Natural killer cell (primary cell): Measurements from ENCODE around the gene FBXW12. TPM values are rescaled to one million over a fixed set of nuclear protein-coding genes. Genes with fewer than 3 reads are reported as not detected.

Source experiments
- ATAC-seq, 3 donors: fragments of 150-1000 bp in 2 of 3; fragments of 200-7000 bp in 1 of 3; cut with Tn5 transposase; 1 replicate in 1 of 3; 2 replicates in 2 of 3; pipeline ENCODE4 v1.10.0; 2021; ENCODE audit warnings: mild to moderate bottlenecking in 2 of 3, moderate library complexity in 2 of 3
- DNase-seq, 2 donors: peaks; one replicate each; pipeline versions ENCODE4 v3.0.0 to v3.0.0-alpha.2; 2013 to 2021; ENCODE audit warnings: mixed read lengths in 1 of 2
- H3K27ac ChIP-seq: one replicate; pipeline ENCODE4 v1.5.1; 2013; ENCODE audit warnings: mild to moderate bottlenecking, low read length
- H3K27me3 ChIP-seq: one replicate; pipeline ENCODE4 v1.6.1; 2013; ENCODE audit warnings: low read length; ENCODE audit not compliant: control insufficient read depth, insufficient read depth
- H3K36me3 ChIP-seq: one replicate; pipeline ENCODE4 v1.6.1; 2013; ENCODE audit warnings: low read length; ENCODE audit not compliant: control insufficient read depth, insufficient read depth
- H3K4me1 ChIP-seq: one replicate; pipeline ENCODE4 v1.6.1; 2013; ENCODE audit warnings: low read length; ENCODE audit not compliant: control insufficient read depth, insufficient read depth
- H3K4me3 ChIP-seq: one replicate; pipeline ENCODE4 v1.5.1; 2013; ENCODE audit warnings: low read length
- H3K9me3 ChIP-seq: one replicate; pipeline ENCODE4 v1.6.1; 2013; ENCODE audit warnings: low read length; ENCODE audit not compliant: control insufficient read depth, insufficient read depth
- H3K27ac Mint-ChIP-seq, 2 donors: one replicate each; pipeline ENCODE4 v1.8.0; 2022; ENCODE audit warnings: mild to moderate bottlenecking in 2 of 2, mixed read lengths in 2 of 2, moderate library complexity in 1 of 2
- H3K27me3 Mint-ChIP-seq, 2 donors: one replicate each; pipeline ENCODE4 v1.8.0; 2022; ENCODE audit warnings: low read depth in 2 of 2, mixed read lengths in 2 of 2
- H3K36me3 Mint-ChIP-seq: one replicate; pipeline ENCODE4 v1.8.0; 2022; ENCODE audit warnings: mixed read lengths
- H3K4me1 Mint-ChIP-seq, 2 donors: one replicate each; pipeline ENCODE4 v1.8.0; 2022; ENCODE audit warnings: mixed read lengths in 2 of 2
- H3K4me3 Mint-ChIP-seq: one replicate; pipeline ENCODE4 v1.8.0; 2022; ENCODE audit warnings: mild to moderate bottlenecking, moderate library complexity, mixed read lengths
- H3K9me3 Mint-ChIP-seq, 2 donors: one replicate each; pipeline ENCODE4 v1.8.0; 2022; ENCODE audit warnings: mixed read lengths in 2 of 2
- CTCF ChIP-seq: fragments of 200-600 bp; IDR thresholded peaks from one replicate; pipeline ENCODE4 v1.8.0; 2022; ENCODE audit warnings: antibody characterized with exemption
- WGBS: methylation state at CpG from one replicate; pipeline ENCODE4 v1.1.7; 2013; ENCODE audit warnings: missing lambda C conversion rate; ENCODE audit not compliant: insufficient coverage; 5-methylcytosine and 5-hydroxymethylcytosine counted together
- intact Hi-C: fragments of 100-400 bp; cut with micrococcal nuclease; formaldehyde crosslinking; loops from one replicate; pipeline ENCODE4 v1.14.2; 2022
- total RNA-seq, 4 donors: library from RNA; stranded (reverse); fragments of 120-200 nt in 1 of 4; gene quantifications; one replicate each; pipeline versions ENCODE4 v1.2.3 to v1.2.4, GENCODE V29; 2013 to 2022

The FBXW12 gene
- total RNA-seq, 3 donors from 2014 or later (not counting 1 experiment from before 2014, with no cell fraction given) = 0.25 TPM; not detected in 2

GRCh38 chr3:48413086-48413485 is 41.1 kb downstream of the FBXW12 start:
- Mint-ChIP-seq H3K9me3 (no peaks in the 10 kb centered on the region), H3K4me1 (no peaks in the 10 kb centered on the region), H3K4me3 (no peak overlapping the region), H3K36me3 (no peaks in the 10 kb centered on the region), H3K27me3 (no peaks in the 10 kb centered on the region), H3K27ac (no peak overlapping the region)
- H3K4me1 ChIP-seq = no peaks in the 10 kb centered on the region
- intact Hi-C loops = no loop called here
- no peak overlapping the region for H3K27ac ChIP-seq
- no peaks in the 10 kb centered on the region for H3K9me3 ChIP-seq
- DNase-seq (no peak), ATAC-seq (no peak)
- TF ChIP-seq CTCF = no peak
- no peak overlapping the region for H3K4me3 ChIP-seq
- H3K36me3 ChIP-seq = no peaks in the 10 kb centered on the region
- 77% methylated on average over 8 of the region's 8 CpGs for WGBS
- no peaks in the 10 kb centered on the region for H3K27me3 ChIP-seq

- DNase-seq (no peak), ATAC-seq (no peak)
- intact Hi-C loops = no loop called here
- Histone ChIP-seq H3K4me3 (no peak overlapping the region), H3K9me3 (no peaks in the 10 kb centered on the region), H3K27ac (no peak overlapping the region), H3K36me3 (no peaks in the 10 kb centered on the region), H3K4me1 (no peaks in the 10 kb centered on the region), H3K27me3 (no peaks in the 10 kb centered on the region)
- no peak for TF ChIP-seq CTCF
- Mint-ChIP-seq H3K27me3 (no peaks in the 10 kb centered on the region), H3K4me1 (no peaks in the 10 kb centered on the region), H3K4me3 (no peak overlapping the region), H3K9me3 (no peaks in the 10 kb centered on the region), H3K27ac (no peak overlapping the region), H3K36me3 (no peaks in the 10 kb centered on the region)
- 87% methylated on average over 14 of the region's 14 CpGs for WGBS
These were observed 41.6 kb downstream of the FBXW12 start for GRCh38 chr3:48413611-48414010.

- WGBS = 91% methylated on average over 25 of the region's 25 CpGs
- no peaks in the 10 kb centered on the region for H3K36me3 Mint-ChIP-seq
- DNase-seq = no peak
These were observed 42.6 kb downstream of the FBXW12 start for GRCh38 chr3:48414376-48415250.

More at GRCh38 chr3:48414376-48415250, 42.6 kb downstream of the FBXW12 start:
- Mint-ChIP-seq H3K27ac (no peak overlapping the region), H3K27me3 (no peaks in the 10 kb centered on the region), H3K9me3 (no peaks in the 10 kb centered on the region), H3K4me3 (no peak overlapping the region), H3K4me1 (no peaks in the 10 kb centered on the region)
- intact Hi-C loops = no loop called here
- H3K9me3 ChIP-seq = no peaks in the 10 kb centered on the region
- no peaks in the 10 kb centered on the region for H3K4me1 ChIP-seq
- H3K27me3 ChIP-seq = no peaks in the 10 kb centered on the region
- no peak for ATAC-seq
- H3K27ac ChIP-seq = no peak overlapping the region
- H3K4me3 ChIP-seq = no peak overlapping the region
- no peak for TF ChIP-seq CTCF
- H3K36me3 ChIP-seq = no peaks in the 10 kb centered on the region
